Mucosa of rectum (tissue), 2 donors: ENCODE data around the gene ZNF771.
"Not testable (repeated sequence)": the region's sequence is repeated elsewhere in the genome, so short reads cannot be mapped to it uniquely, and the experiment has no call there.

ENCODE experiments used
- H3K27ac ChIP-seq, 2 donors: one replicate each; pipeline ENCODE4 v1.7.0; 2013; ENCODE audit warnings: inconsistent platforms in 2 of 2, low read depth in 2 of 2, low read length in 2 of 2
- H3K27me3 ChIP-seq, 2 donors: one replicate each; pipeline ENCODE4 v1.7.0; 2013; ENCODE audit warnings: low read length in 2 of 2; ENCODE audit not compliant: control insufficient read depth in 2 of 2, insufficient read depth in 2 of 2
- H3K36me3 ChIP-seq, 2 donors: one replicate each; pipeline ENCODE4 v1.7.0; 2013; ENCODE audit warnings: low read length in 2 of 2; ENCODE audit not compliant: control insufficient read depth in 2 of 2, insufficient read depth in 2 of 2
- H3K4me1 ChIP-seq, 2 donors: one replicate each; pipeline ENCODE4 v1.7.0; 2013; ENCODE audit warnings: low read length in 2 of 2, mild to moderate bottlenecking in 1 of 2; ENCODE audit not compliant: control insufficient read depth in 2 of 2, insufficient read depth in 2 of 2
- H3K4me3 ChIP-seq, 2 donors: one replicate each; pipeline ENCODE4 v1.7.0; 2013; ENCODE audit warnings: low read length in 2 of 2
- H3K9ac ChIP-seq, 2 donors: one replicate each; pipeline ENCODE4 v1.7.0; 2013; ENCODE audit warnings: low read length in 2 of 2, low read depth in 1 of 2, mild to moderate bottlenecking in 1 of 2
- H3K9me3 ChIP-seq, 2 donors: one replicate each; pipeline ENCODE4 v1.7.0; 2013; ENCODE audit warnings: low read length in 2 of 2; ENCODE audit not compliant: control insufficient read depth in 2 of 2
- donor health status: healthy.
- donor health status: Normal muscosa, but diverticular disease.

Gene ZNF771

GRCh38 chr16:30446203-30446595 is 38.8 kb downstream of the ZNF771 start:
- peak overlapping the region; percentile 94 to 95 for H3K9ac ChIP-seq
- H3K4me1 ChIP-seq, result peaks cover 28 to 34% of the 10 kb centered on the region in 2 donors
- H3K27ac ChIP-seq, result peak overlapping the region; percentile 92 to 94
- H3K36me3 ChIP-seq, result peaks cover 7 to 12% of the 10 kb centered on the region in 2 donors
- H3K9me3 ChIP-seq, result no peaks in the 10 kb centered on the region
- H3K4me3 ChIP-seq, result peak overlapping the region; percentile 88 to 92
- H3K27me3 ChIP-seq, result no peaks in the 10 kb centered on the region

- H3K4me3 ChIP-seq, result peak overlapping the region; percentile 1 to 50
- H3K4me1 ChIP-seq, result peaks cover 31 to 37% of the 10 kb centered on the region in 2 donors
- no peaks in the 10 kb centered on the region for H3K9me3 ChIP-seq
- no peaks in the 10 kb centered on the region for H3K27me3 ChIP-seq
- peaks cover 7 to 12% of the 10 kb centered on the region in 2 donors for H3K36me3 ChIP-seq
- peak overlapping the region; percentile 21 to 63 for H3K9ac ChIP-seq
- peak overlapping the region; percentile 92 to 94 for H3K27ac ChIP-seq
Observed at GRCh38 chr16:30447512-30448226, 40.3 kb downstream of the ZNF771 start.

GRCh38 chr16:30449116-30449435 is 41.7 kb downstream of the ZNF771 start:
- H3K9ac ChIP-seq, result no peak overlapping the region
- peaks cover 34 to 43% of the 10 kb centered on the region in 2 donors for H3K4me1 ChIP-seq
- no peaks in the 10 kb centered on the region for H3K27me3 ChIP-seq
- H3K36me3 ChIP-seq, result peaks cover under 1 to 2% of the 10 kb centered on the region in 2 donors
- no peaks in the 10 kb centered on the region for H3K9me3 ChIP-seq
- no peak overlapping the region for H3K27ac ChIP-seq
- no peak overlapping the region for H3K4me3 ChIP-seq

GRCh38 chr16:30452709-30453580 is 45.5 kb downstream of the ZNF771 start:
- H3K36me3 ChIP-seq, H3K9me3 ChIP-seq, H3K27me3 ChIP-seq: not testable (repeated sequence)
- peak overlapping the region in 1 of 2 donors; percentile 38 for H3K9ac ChIP-seq
- H3K27ac ChIP-seq, result peak overlapping the region in 1 of 2 donors; percentile 23
- peaks cover 11 to 22% of the 10 kb centered on the region in 2 donors for H3K4me1 ChIP-seq
- peak overlapping the region in 1 of 2 donors; percentile 31 for H3K4me3 ChIP-seq

- Histone ChIP-seq H3K9ac (no peak overlapping the region), H3K27me3 (no peaks in the 10 kb centered on the region), H3K36me3 (no peaks in the 10 kb centered on the region), H3K27ac (no peak overlapping the region), H3K4me3 (no peak overlapping the region), H3K4me1 (peaks cover 14 to 19% of the 10 kb centered on the region in 2 donors), H3K9me3 (no peaks in the 10 kb centered on the region)
Observed at GRCh38 chr16:30456302-30456701, 48.9 kb downstream of the ZNF771 start.

- no peak overlapping the region for H3K9ac ChIP-seq
- H3K36me3 ChIP-seq, result no peaks in the 10 kb centered on the region
- H3K27me3 ChIP-seq, result no peaks in the 10 kb centered on the region
- H3K9me3 ChIP-seq, result no peaks in the 10 kb centered on the region
- H3K4me1 ChIP-seq, result peaks cover 14 to 19% of the 10 kb centered on the region in 2 donors
- H3K27ac ChIP-seq, result no peak overlapping the region
- H3K4me3 ChIP-seq, result no peak overlapping the region
Observed at GRCh38 chr16:30457256-30457655, 49.9 kb downstream of the ZNF771 start.

GRCh38 chr16:30457743-30458560 is 50.5 kb downstream of the ZNF771 start:
- no peaks in the 10 kb centered on the region for H3K27me3 ChIP-seq
- no peaks in the 10 kb centered on the region for H3K9me3 ChIP-seq
- H3K4me1 ChIP-seq, result peaks cover 10 to 15% of the 10 kb centered on the region in 2 donors
- no peaks in the 10 kb centered on the region for H3K36me3 ChIP-seq
- no peak overlapping the region for H3K4me3 ChIP-seq
- H3K9ac ChIP-seq, result no peak overlapping the region
- no peak overlapping the region for H3K27ac ChIP-seq

GRCh38 chr16:30458561-30459394 is 51.4 kb downstream of the ZNF771 start:
- Histone ChIP-seq H3K4me3 (peak overlapping the region in 1 of 2 donors; percentile 37), H3K9me3 (no peaks in the 10 kb centered on the region), H3K9ac (peak overlapping the region in 1 of 2 donors; percentile 41), H3K36me3 (no peaks in the 10 kb centered on the region), H3K27me3 (no peaks in the 10 kb centered on the region), H3K4me1 (peaks cover 5 to 9% of the 10 kb centered on the region in 2 donors), H3K27ac (peak overlapping the region; percentile 2 to 71)

- Histone ChIP-seq H3K27ac (peak overlapping the region in 1 of 2 donors; percentile 71), H3K27me3 (no peaks in the 10 kb centered on the region), H3K4me1 (peaks cover 5 to 7% of the 10 kb centered on the region in 2 donors), H3K4me3 (no peak overlapping the region), H3K9ac (peak overlapping the region in 1 of 2 donors; percentile 24), H3K36me3 (no peaks in the 10 kb centered on the region), H3K9me3 (no peaks in the 10 kb centered on the region)
Observed at GRCh38 chr16:30459456-30459855, 52.0 kb downstream of the ZNF771 start.
